GM21447 (cell line): ENCODE data around the gene MAN1C1.

Experiments
- ATAC-seq: cut with Tn5 transposase; IDR thresholded peaks from one replicate; pipeline ENCODE4 v1.9.1; 2021; ENCODE audit not compliant: unreplicated experiment

MAN1C1 gene

DNA sequence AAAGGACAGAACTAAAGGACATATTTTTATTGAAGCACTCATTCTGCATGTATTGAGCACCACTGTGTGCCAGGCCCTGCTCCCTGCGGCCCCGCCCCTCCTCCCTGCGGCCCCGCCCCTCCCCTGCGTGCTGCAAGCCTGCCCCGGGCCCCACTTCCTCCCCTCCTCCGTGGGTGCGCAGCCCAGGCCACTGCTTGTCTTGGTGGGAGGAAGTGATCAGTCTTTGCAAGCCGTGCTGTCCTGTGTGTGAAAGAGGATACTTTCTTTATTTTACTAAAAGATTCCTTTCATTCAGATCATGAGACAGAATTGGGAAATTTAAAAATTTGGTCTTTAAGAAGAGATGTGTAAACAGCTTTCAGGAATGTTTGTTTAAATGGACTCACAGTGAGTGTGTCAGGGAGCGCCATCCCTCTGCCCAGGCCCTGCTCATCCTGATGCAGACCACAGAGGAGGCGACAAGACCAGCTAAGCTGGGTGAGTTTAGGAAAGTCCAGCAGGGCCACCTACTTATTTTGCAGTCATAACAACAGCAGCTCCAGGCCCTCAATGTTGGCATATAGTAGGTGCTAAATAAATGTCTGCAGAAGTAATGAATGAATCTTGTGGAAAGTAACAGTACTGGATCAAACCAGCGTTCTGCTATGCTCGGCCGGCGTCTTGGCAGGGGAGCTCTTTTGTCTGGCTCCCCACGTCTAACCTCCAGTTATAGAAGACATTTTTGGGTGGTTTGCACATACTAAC, 95.1 kb downstream of the MAN1C1 start:
- ATAC-seq = no peak

DNA sequence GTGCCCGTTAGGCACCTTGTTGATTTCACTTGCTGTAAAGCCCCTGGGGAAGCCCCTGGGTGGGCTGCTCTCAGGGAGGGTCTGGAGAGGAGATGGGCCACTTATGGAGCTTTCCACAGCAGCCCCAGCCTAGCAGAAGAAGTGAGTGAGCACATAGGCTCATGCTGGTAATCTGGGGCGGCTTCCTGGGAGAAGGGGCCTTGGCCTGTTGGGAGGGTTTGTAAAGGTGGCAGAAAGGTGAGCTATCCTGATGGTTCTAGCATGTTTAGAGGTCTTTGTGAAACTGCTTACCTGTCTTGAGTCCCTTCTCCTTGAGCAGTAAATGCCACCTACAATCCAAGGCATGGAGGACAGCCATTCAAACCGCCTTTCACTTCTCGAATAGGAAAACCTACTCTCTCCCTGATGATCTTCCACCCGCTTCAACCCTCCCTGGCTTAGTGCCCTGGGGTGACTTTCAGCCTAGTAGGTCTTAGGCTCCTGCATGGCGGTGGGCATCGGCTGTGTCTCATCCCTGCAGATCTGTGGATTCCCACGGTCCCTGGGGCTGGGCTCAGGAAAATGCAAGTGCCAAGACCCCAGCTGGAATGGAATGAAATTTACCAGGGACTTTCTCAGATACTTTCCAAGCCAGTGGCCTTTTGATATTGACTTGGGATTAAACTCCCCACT, 95.8 kb downstream of the MAN1C1 start:
- ATAC-seq = no peak

DNA sequence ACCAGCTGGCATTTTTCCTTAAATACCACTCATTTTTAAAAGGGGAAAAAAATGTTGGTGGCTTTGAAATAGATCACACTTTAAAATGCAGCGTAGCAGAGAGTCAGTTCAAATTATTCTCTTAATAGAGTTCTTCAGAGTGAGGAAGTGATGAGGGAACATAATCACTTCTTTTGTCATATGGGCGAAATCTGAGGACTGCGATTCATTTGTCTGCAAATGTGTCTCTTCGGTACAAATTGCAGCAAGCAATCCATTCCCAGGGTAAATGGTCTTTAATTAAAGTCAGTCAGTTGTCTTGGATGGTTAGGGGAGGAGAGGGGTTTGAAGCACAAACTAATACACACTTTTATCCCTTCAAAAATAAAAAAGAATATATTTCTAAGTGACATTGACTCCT, 97.4 kb downstream of the MAN1C1 start:
- no peak for ATAC-seq

DNA sequence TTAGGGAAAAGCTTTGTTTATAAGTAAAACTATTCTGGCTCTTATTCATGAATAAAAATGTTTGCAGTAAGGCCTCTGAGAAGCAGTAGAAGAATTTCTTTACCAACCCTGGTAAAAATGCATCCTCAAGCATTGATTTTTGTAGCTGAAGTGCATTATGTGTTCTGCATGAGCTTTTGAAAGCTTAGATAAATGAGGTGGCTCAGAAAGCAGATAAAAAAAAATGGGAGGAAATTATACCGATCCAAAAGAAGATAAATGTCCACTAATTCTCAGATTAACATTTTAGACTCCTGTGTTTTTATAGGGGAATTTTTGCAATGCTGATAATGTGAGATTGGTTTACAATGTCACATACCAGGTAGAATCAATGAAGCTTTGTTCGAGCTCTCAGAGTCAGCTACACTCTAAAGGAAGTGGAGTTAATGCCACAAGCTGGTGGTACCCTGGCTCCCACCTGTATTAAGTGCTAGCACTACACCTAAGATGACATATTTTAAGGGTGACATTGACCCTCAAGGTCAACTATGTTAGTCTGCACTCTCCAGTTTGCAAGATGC, 97.9 kb downstream of the MAN1C1 start:
- no peak for ATAC-seq

DNA sequence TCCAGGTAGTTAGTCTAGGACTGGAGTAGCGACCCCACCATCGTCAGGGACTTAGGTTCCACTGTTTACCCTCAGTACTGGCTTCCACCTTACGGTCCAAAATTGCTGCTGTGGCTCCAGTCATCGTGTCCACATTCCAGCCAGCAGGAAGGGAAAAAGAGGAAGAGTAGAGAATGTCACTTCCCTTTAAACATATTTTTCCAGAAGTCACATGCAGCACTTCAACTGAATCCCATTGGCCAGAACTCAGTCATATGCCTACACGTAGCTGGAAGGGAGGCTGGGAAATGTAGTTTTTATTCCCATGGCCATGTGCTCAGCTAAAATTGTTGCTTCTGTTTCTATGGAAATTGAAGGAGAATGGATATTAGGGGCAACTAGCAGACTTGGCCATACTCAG, 99.3 kb downstream of the MAN1C1 start:
- ATAC-seq = no peak

DNA sequence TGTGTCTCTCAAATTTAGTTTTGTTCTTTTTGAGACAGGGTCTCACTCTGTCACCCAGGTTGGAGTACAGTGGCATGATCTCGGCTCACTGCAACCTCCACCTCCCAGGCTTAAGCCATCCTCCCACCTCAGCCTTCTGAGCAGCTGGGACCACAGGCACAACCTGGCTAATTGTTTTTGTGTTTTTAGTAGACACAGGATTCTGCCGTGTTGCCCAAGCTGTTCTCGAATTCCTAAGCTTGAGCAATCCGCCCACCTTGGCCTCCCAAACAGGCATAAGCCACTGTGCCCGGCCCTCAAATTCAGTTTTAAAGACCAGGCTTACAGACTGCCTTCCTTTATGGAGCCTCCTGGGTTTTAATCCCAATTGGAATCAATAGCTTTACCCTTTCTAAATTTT, 99.7 kb downstream of the MAN1C1 start:
- no peak for ATAC-seq

DNA sequence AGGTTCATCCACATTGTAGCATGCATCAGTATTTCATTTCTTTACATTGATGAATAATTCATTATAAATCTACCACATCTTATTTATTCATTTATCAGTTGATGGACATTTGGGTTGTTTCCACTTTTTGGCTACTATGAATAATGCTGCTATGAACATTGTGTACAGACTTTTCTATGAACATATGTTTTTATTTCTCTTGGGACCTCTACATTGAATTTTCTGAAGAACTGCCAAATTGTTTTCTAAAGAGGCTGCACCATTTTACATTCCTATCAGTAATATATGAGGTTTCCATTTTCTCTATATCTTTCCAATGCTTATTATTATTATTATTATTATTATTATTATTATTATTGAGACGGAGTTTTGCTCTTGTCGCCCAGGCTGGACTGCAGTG, 102.1 kb downstream of the MAN1C1 start:
- ATAC-seq = no peak

DNA sequence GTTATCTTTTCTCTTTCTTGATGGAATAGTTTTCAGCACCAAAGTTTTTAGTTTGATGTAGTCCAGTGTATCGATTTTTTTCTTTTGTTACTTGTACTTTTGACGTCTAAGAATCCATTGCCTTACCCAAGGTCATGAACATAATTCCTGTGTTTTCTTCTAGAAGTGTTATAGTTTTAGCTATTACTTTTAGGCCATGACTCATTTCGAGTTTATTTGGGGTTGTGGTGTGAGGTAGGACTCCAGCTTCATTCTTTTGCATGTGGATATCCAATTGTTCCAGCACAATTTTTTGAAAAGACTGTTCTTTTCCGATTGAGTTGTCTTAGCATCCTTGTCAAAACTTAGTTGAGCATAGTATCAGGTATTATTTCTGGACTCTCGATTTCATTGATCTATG, 104.0 kb downstream of the MAN1C1 start:
- no peak for ATAC-seq

DNA sequence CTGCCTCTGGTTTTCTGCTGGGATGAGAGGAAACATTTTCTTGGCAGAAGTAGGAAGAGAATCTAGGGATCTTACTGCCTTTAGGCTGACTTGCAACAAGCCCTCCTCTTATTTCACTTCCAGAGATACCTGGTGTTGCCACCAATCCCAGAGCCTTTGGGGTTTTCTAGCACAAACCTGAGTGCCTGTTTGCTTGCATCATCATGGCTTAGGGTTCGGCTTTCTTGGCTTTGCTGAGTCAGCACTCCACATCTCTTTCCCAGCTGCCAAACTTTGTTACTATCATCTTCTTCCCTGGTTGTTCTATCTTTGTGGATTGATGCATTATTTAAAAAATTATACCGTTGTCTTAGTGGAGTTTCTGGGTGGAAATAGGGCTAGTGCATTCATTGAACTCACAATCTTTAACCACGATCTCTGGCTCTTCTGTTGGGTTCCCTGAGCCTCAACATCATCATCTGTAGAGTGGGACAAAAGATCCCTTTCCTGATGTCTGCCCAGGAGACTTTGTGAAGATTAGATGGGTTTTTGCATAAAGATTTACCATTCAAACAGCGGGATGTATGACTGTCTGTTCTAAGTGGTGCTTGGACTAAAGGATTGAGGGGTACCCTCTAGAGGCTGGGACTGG, 106.8 kb downstream of the MAN1C1 start:
- ATAC-seq = no peak

DNA sequence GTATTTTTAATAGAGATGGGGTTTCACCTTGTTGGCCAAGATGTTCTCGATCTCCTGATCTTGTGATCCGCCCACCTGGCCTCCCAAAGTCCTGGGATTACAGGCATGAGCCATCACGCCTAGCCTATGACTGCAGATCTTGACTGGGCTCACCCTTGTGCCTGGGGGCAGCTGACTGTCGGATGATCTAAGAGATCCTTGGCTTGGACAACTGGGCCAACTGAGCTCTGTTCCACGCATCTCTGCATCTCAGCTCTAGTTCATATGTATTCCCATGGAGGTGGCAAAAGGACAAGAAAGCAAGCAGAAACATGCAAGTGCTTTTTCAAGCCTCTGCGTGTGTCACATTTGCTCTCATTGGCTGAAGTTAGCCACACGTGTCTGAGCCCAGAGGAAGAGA, 107.6 kb downstream of the MAN1C1 start:
- ATAC-seq = no peak

DNA sequence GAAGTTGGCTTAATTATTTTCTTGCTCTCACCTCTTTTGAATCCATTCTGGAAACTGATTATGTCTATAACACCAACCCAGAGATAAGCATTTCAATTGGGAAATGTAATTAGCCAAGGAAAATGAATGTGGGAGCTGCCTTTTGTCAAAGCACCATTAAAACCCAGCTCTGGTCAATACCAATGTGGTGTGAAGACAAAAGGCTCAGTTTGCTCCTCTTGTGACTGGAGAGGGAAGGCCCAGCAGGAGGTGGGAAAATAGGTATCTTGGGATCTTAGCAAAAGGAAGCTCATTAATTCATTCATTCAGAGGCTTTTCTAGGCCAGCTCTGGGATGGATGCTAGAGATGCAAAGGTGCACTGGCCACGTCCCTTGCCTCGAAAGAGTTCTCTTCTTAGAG, 108.4 kb downstream of the MAN1C1 start:
- no peak for ATAC-seq

DNA sequence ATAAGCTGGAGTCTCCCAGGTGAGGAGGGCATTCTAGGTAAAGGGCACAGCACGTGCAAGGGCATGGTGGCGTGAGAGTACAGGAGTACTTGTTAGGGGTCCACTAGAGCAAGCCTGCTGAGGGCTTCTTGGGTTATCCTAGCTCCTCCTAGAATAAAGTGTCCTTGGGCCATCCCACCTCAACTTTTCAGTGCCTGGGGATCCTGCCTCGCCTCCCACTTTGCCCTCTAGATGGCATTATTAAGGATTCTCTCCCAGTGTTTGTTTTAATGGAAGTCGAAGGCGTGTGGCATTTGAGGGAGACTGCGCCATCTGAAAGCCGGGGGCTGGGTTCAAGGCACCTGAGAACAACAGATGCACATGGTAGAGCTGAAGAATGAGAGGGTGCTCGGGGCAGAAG, 108.9 kb downstream of the MAN1C1 start:
- ATAC-seq = no peak

DNA sequence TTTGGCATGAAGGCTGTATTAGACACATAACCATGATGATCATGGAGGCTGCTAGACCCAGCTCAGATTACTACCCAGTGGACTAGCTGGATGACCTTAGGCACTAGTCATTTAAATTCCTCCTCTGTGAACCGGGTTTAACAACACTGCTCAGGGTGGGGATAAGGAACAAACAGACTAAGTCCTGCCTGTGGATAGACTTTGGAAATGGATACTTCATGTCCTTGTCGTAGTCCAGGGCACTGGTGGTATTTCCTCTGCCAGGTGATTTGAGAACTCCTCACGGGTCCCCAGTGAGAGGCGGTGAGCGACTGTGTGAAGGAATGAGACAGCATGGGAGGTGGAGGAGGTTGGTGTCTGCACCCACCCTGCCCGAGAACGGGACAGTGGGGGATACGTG, 110.5 kb downstream of the MAN1C1 start:
- no peak for ATAC-seq

DNA sequence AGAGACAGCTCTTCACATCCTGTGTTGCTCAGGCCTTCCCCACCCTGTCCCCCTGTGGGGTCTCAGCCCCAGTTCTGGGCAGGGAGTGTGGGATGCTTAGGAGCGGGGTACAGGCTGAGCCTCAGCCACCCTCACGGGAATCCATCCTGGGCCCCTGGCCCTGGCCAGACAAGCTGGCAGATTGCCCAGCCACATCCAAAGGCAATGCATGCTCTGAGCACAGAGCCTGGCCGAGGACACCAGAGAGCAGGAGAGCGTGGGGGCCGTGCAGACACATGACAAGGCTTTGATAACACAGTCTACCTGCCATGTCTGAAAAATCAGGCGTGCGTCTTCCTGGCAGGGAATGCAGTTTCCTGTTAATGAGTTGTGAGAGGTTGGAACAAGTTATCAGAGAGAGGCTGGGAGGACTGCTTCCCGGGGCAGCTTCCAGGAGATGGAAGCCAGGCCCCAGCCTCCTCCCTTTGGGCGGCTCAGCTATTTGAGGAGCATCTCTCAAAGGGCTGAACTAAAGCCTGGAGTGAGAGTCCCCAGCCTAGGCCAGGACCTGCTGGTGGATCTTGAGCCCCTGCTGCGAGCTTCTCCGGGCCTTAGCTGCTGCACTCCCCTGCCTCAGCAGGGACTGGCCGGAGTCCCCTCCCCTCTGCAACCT, 111.2 kb downstream of the MAN1C1 start:
- no peak for ATAC-seq

DNA sequence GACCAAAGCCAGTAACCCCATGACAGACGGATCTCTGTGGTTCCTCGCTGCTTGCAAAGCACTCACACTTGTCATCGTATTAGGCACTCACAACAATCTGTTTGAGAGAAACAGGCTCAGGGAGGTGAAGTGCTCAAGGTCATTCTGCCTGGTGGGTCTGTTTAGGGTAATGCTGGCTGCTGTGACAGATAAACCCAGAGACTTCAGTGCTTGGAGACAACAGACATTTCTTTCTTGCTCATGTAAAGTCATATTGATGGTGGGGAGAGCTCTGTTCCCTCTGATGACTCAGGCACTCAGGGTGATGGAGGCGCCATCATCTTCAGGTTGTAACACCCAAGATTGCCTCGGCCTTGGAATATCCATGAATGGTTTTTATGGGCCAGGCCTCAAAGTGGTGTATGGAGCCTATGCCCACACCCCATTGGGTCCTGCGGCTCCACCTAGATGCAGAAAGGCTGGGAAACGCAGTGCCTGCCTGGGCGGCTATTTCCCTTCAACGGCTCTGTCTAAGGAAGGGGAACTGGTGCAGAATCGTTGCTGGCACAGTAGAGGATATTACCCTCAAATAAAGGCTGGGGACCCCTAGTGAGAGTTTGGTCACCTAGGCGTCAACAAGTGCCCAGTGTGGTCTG, 111.8 kb downstream of the MAN1C1 start:
- ATAC-seq = no peak

DNA sequence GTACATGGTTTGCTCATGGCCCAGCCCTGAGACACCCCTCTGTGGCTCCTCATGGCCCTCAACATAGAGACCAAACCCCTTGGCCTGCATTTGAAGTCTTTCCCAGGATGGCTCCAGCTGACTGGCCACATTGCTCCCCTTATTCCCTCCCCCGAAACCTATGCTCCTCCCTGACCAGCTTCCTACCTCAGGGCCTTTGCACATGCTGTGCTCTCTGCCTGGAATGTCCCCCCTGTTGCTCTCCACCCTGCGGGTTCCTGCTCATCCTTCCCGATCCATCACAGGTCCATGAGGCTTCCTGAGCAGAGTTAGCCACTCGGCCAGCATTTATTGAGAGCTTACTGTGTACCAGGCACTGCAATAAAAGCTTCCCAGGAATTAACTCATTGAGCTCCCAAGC, 112.5 kb downstream of the MAN1C1 start:
- ATAC-seq = no peak

DNA sequence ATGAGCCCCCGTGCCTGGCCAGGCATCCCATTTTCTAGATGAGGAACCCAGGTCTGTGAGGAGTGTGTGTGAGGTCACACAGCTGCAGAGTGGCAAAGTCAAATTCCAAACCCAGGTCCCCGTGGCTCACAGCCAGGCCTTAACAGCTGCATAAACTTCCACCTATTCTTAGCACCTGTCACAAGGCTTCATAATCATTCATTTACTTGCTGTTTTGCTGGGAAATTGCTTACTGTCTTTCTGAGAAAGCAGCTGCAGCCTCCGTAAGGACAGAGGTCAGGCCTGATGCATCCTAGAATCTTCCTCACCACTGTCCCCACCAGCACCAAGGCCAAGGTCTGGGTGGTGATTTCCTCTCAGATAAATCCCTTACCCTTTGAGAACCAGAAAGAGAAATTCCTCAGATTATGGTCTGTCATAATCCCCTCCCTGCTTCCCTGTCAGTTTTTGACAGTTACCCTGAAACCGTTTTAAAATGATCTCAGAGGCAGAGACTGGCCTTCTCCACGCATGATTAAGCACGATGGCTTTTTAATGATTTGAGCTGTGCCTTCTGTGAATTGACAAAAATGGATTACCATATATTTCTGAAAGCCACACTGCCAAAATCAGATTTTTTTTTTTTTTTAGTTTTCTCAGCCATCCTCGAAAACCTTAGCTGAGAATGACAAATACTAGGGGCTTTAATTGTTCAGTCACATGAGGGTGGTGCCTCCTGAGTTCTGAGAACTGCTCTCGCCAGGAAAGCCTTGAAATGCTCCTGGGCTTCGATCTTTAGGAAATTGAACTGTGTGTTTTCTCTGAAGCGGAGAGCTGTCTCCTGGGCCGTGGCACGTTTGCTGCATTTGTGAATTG, 113.4 kb downstream of the MAN1C1 start:
- no peak for ATAC-seq

DNA sequence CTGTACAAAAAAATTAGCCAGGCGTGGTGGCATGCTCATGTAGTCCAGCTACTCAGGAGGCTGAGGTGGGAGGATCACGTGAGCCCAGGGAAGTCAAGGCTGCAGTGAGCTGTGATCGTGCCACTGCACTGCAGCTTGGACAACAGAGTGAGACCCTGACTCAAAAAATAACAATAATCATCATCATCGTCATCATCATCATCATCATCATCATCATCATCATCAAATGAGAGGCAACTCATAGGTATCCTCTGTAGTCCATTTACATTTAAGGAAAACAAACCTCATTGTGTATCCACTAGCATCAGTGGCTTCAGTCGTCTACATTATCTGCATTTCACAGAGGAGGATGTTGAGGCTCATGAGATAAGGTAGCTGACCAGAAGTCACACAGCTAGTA, 114.6 kb downstream of the MAN1C1 start:
- ATAC-seq = no peak

DNA sequence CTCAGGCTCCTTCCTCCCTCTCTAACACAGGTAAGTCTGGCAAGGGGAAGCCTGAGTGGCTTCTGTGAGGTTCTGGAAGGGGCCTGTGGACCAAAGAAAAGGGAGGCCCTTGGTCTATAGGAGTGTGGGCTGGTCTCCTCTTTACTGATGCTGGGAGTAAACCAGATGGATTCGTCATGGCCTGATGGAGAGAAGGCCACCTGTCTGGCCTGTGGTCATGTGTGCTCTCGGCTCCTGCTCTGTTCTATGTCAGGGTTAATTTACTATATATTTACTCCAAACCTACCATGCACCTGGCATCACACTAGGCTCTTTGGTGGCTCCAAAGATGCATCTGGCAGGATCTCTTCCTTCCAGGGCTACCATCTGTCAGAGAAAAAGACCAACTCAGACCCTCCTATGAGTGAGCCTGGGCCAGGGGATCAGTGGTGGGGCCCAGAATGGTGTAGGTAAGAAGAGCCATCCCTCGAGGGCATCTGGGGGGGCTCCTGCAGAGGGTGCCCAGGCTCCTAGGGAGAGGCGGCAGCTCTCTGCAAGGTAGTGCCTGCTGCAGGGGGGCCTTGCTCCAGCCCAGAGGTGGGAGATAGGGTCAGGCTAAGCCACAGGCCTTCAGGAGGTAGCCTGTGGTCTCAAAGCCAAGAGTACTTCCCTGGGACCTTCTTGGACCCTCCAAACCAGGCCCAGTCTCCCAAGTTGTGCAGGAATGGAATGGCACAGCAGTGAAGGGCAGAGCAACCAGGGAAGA, 115.2 kb downstream of the MAN1C1 start:
- no peak for ATAC-seq

DNA sequence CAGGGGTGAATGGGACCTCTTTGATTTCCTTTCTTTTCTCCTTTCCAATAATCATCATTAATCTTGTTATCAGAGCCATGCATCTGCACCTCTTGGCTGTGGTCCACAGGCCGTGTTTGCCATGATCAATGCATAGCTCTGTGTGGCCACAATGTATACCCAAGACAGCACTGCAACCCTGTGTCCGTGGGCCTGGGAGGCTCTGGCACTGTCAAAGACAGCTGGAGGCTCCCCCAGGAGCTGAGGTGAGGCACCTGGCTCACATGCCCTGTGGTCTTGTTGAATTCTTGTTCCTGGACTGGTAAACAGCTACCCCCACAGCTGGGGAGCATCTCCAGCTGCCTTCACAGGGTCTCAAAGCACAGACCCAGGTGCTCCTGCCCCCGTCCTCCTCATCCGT, 116.2 kb downstream of the MAN1C1 start:
- ATAC-seq = no peak
